Endothelial cell of umbilical vein (primary cell): ENCODE data around the gene CLEC4D. TPM values are rescaled to one million over a fixed set of nuclear protein-coding genes. Genes with fewer than 3 reads are reported as not detected.

ENCODE experiments used
- BruUV-seq: library from RNA; stranded (reverse); fragments of 400-500 nt; replicated peaks from 2 replicates; lab custom pipeline; 2021; lab: Mats Ljungman, UMichigan
- CTCF ChIA-PET: fragments of 300-600, 350-600 bp; sonication (Branson Sonifier 250); formaldehyde crosslinking; loops from one replicate; lab custom pipeline; 2021; ENCODE audit warnings: antibody characterized with exemption, inconsistent platforms; lab: Charles Lee
- POLR2A ChIA-PET: fragments of 300-600, 350-600 bp; sonication (Branson Sonifier 250); formaldehyde crosslinking; loops from one replicate; lab custom pipeline; 2021; ENCODE audit warnings: antibody characterized with exemption, inconsistent platforms; lab: Charles Lee
- DNase-seq: peaks from one replicate; pipeline ENCODE4 v3.0.0-alpha.2; 2011; ENCODE audit warnings: low read depth, low spot score
- FAIRE-seq: peaks from 2 replicates; lab custom pipeline; 2011; peaks lifted over from hg19 to GRCh38; lab: Jason Lieb, UNC
- H2AFZ ChIP-seq: 2 replicates; pipeline ENCODE4 v1.6.0; 2012; ENCODE audit warnings: low read depth, low read length, control low read depth, inconsistent platforms
- H3K27ac ChIP-seq: 2 replicates; pipeline ENCODE4 v1.5.1; 2011; ENCODE audit warnings: low read depth, mild to moderate bottlenecking, control low read depth, low read length, moderate library complexity; ENCODE audit not compliant: insufficient read depth
- H3K27me3 ChIP-seq, 2 experiments: 2 replicates each; pipeline versions ENCODE4 v1.6.0 to v1.6.1; 2011; ENCODE audit warnings: low read length in 2 of 2, mixed read lengths in 1 of 2; ENCODE audit not compliant: control insufficient read depth in 2 of 2, insufficient read depth in 2 of 2
- H3K36me3 ChIP-seq, 2 experiments: 2 replicates in 1 of 2; 3 replicates in 1 of 2; pipeline ENCODE4 v1.5.1; 2011; ENCODE audit warnings: low read length in 2 of 2, mild to moderate bottlenecking in 1 of 2, moderate library complexity in 1 of 2; ENCODE audit not compliant: control insufficient read depth in 2 of 2, insufficient read depth in 2 of 2; ENCODE audit errors: extremely low read depth in 1 of 2
- H3K4me1 ChIP-seq: 3 replicates; pipeline ENCODE4 v1.5.1; 2011; ENCODE audit warnings: mild to moderate bottlenecking, low read length; ENCODE audit not compliant: control insufficient read depth, insufficient read depth; ENCODE audit errors: extremely low read depth
- H3K4me2 ChIP-seq: 2 replicates; pipeline ENCODE4 v1.6.1; 2011; ENCODE audit warnings: low read length, control low read depth, mixed read lengths; ENCODE audit not compliant: insufficient read depth
- H3K4me3 ChIP-seq, 3 experiments: fragments of 200-600 bp in 1 of 3; sonication (generic), shearing (Covaris generic) in 1 of 3; replicated peaks in 1 of 3; 2 replicates each; pipeline ENCODE4 v1.5.1; 2011 to 2016; ENCODE audit warnings: control low read depth in 3 of 3, low read length in 3 of 3, mild to moderate bottlenecking in 2 of 3, inconsistent platforms in 1 of 3, low read depth in 1 of 3, moderate library complexity in 1 of 3; ENCODE audit not compliant: insufficient read depth in 1 of 3
- H3K79me2 ChIP-seq: 2 replicates; pipeline ENCODE4 v1.6.0; 2012; ENCODE audit warnings: low read length, inconsistent platforms; ENCODE audit not compliant: control insufficient read depth, insufficient read depth
- H3K9ac ChIP-seq: replicated peaks from 2 replicates; pipeline ENCODE3; 2011; ENCODE audit warnings: low read length, control low read depth; ENCODE audit not compliant: insufficient read depth; ENCODE audit errors: extremely low read depth
- H3K9me1 ChIP-seq: replicated peaks from 3 replicates; pipeline ENCODE4 v1.6.0; 2011; ENCODE audit warnings: mild to moderate bottlenecking, low read length; ENCODE audit not compliant: control insufficient read depth, insufficient read depth; ENCODE audit errors: extremely low read depth
- H3K9me3 ChIP-seq: replicated peaks from 2 replicates; pipeline ENCODE4 v1.5.1; 2012; ENCODE audit warnings: low read length, inconsistent platforms; ENCODE audit not compliant: control insufficient read depth, insufficient read depth
- H4K20me1 ChIP-seq: replicated peaks from 2 replicates; pipeline ENCODE3; 2011; ENCODE audit warnings: mild to moderate bottlenecking, low read length; ENCODE audit not compliant: control insufficient read depth, insufficient read depth; ENCODE audit errors: extremely low read depth
- EZH2 ChIP-seq: IDR thresholded peaks from 2 replicates; pipeline ENCODE4 v1.6.1; 2012; ENCODE audit warnings: borderline replicate concordance, low read depth, mild to moderate bottlenecking, moderate library complexity, low read length, inconsistent platforms; ENCODE audit not compliant: severe bottlenecking
- FOS ChIP-seq: IDR thresholded peaks from 2 replicates; pipeline ENCODE4 v1.6.1; 2011; ENCODE audit warnings: mild to moderate bottlenecking, low read length, moderate library complexity, borderline replicate concordance; ENCODE audit not compliant: insufficient read depth
- GATA2 ChIP-seq: IDR thresholded peaks from 2 replicates; pipeline ENCODE4 v1.7.0; 2011; ENCODE audit warnings: low read depth, mild to moderate bottlenecking, moderate library complexity, mixed read lengths, low read length; ENCODE audit not compliant: insufficient read length, insufficient read depth
- JUN ChIP-seq: IDR thresholded peaks from 2 replicates; pipeline ENCODE4 v1.6.1; 2011; ENCODE audit warnings: borderline replicate concordance, low read depth; ENCODE audit not compliant: insufficient read length, insufficient read depth
- MYC ChIP-seq: IDR thresholded peaks from one replicate; pipeline ENCODE4 v1.6.1; 2011; ENCODE audit warnings: mild to moderate bottlenecking, low read depth, low read length
- POLR2A ChIP-seq: IDR thresholded peaks from 2 replicates; pipeline ENCODE4 v1.6.1; 2012; ENCODE audit warnings: low read depth, mild to moderate bottlenecking, control low read depth, low read length
- POLR2AphosphoS5 ChIP-seq: IDR thresholded peaks from 2 replicates; pipeline ENCODE4 v1.6.1; 2012; ENCODE audit warnings: low read depth, mild to moderate bottlenecking, control low read depth, low read length, moderate library complexity; ENCODE audit not compliant: insufficient read depth
- dilution Hi-C: fragments of 300-500 bp; cut with MboI; formaldehyde crosslinking; loops from one replicate; pipeline ENCODE4 v1.15.0; 2019; ENCODE audit warnings: low sequenced_read_pairs; ENCODE audit not compliant: extremely low pct_ligation_motif_present
- intact Hi-C: fragments of 100-400 bp; cut with micrococcal nuclease; formaldehyde crosslinking; loops from one replicate; pipeline ENCODE4 v1.10.0; 2022
- polyA plus RNA-seq, 4 experiments: library from polyadenylated mRNA; depleted of rRNA in 3 of 4; stranded (reverse) in 3 of 4; unstranded in 1 of 4; fragments of >200 nt; gene quantifications; 2 replicates each; pipeline versions ENCODE4 v1.2.1 to v1.2.3, GENCODE V29; 2011 to 2012; ENCODE audit warnings: missing spikeins in 1 of 4
- total RNA-seq: library from RNA; stranded (reverse); gene quantifications from 2 replicates; pipeline ENCODE4 v1.2.3, GENCODE V29; 2021
- TF ChIP-seq, protein P1 (sequence below), 2 donors: IDR thresholded peaks; 1 replicate in 1 of 2; 2 replicates in 1 of 2; pipeline ENCODE4 v1.5.1; 2011; ENCODE audit warnings: low read length in 2 of 2, mild to moderate bottlenecking in 2 of 2, moderate library complexity in 2 of 2, control low read depth in 1 of 2, inconsistent platforms in 1 of 2, low read depth in 1 of 2; ENCODE audit not compliant: insufficient read depth in 1 of 2; ENCODE audit errors: extremely low read depth in 1 of 2
- TF ChIP-seq, protein P2 (sequence below): IDR thresholded peaks from 2 replicates; pipeline ENCODE4 v1.6.1; 2011; ENCODE audit not compliant: insufficient read depth, insufficient read length

The CLEC4D gene
- total and polyA plus RNA-seq, 2 donors (not counting 3 experiments of a cell fraction or from before 2014, with no cell fraction given): not detected

- intact Hi-C loops: no loop called here
- no TSS peak for BruUV-seq
- POLR2A ChIA-PET: no interaction called here
These were observed 5.9 kb downstream of the CLEC4D start for GRCh38 chr12:8519171-8519570.

More at GRCh38 chr12:8519171-8519570, 5.9 kb downstream of the CLEC4D start:
- Histone ChIP-seq H3K4me2 (no peak overlapping the region), H3K4me1 (no peaks in the 10 kb centered on the region), H3K36me3 (no peaks in the 10 kb centered on the region), H4K20me1 (no peaks in the 10 kb centered on the region), H3K9me1 (no peaks in the 10 kb centered on the region), H3K9ac (no peak overlapping the region), H2AFZ (no peak overlapping the region), H3K4me3 (no peak overlapping the region), H3K9me3 (no peaks in the 10 kb centered on the region), H3K27ac (no peak overlapping the region), H3K79me2 (no peaks in the 10 kb centered on the region), H3K27me3 (peaks cover 0 to 8% of the 10 kb centered on the region in 2 experiments)
- TF ChIP-seq POLR2AphosphoS5 (no peak), FOS (no peak), JUN (no peak), GATA2 (no peak), MYC (no peak), EZH2 (no peak), POLR2A (no peak)
- TF ChIP-seq, protein P1, sequence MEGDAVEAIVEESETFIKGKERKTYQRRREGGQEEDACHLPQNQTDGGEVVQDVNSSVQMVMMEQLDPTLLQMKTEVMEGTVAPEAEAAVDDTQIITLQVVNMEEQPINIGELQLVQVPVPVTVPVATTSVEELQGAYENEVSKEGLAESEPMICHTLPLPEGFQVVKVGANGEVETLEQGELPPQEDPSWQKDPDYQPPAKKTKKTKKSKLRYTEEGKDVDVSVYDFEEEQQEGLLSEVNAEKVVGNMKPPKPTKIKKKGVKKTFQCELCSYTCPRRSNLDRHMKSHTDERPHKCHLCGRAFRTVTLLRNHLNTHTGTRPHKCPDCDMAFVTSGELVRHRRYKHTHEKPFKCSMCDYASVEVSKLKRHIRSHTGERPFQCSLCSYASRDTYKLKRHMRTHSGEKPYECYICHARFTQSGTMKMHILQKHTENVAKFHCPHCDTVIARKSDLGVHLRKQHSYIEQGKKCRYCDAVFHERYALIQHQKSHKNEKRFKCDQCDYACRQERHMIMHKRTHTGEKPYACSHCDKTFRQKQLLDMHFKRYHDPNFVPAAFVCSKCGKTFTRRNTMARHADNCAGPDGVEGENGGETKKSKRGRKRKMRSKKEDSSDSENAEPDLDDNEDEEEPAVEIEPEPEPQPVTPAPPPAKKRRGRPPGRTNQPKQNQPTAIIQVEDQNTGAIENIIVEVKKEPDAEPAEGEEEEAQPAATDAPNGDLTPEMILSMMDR (IDR thresholded peaks at IDR 0.05; ENCODE audit: extremely low read depth in 1 of 2, insufficient read depth in 1 of 2, low read depth in 1 of 2, low read length in 2 of 2): no peak
- TF ChIP-seq, protein P2, sequence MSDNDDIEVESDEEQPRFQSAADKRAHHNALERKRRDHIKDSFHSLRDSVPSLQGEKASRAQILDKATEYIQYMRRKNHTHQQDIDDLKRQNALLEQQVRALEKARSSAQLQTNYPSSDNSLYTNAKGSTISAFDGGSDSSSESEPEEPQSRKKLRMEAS: no peak
- DNase-seq (no peak), FAIRE-seq (no peak)
- CTCF ChIA-PET: interaction anchor here (2.6 kb wide), 1 partner anchor 25 kb away, joined by 11 read pairs; no protein-coding TSS in a partner anchor
- dilution Hi-C loops: no loop called here
